Uterus (tissue), 4 donors: Measurements from ENCODE around the gene KCNQ1. TPM values are rescaled to one million over a fixed set of nuclear protein-coding genes. Genes with fewer than 3 reads are reported as not detected.

ENCODE experiments used
- DNase-seq, 2 donors: peaks; one replicate each; pipeline ENCODE4 v3.0.0-alpha.2; 2019 to 2020
- H3K27ac ChIP-seq, 2 donors: fragments of 200-600 bp; sonication (generic); 1 replicate in 1 of 2; 2 replicates in 1 of 2; pipeline ENCODE4 v1.5.1; 2016 to 2018
- H3K27me3 ChIP-seq, 2 donors: fragments of 200-600 bp; sonication (generic); one replicate each; pipeline ENCODE4 v1.5.1; 2018 to 2019; ENCODE audit warnings: control low read depth in 1 of 2
- H3K36me3 ChIP-seq, 2 donors: fragments of 200-600 bp; sonication (generic); one replicate each; pipeline ENCODE4 v1.5.1; 2019; ENCODE audit warnings: control low read depth in 1 of 2
- H3K4me1 ChIP-seq, 2 donors: fragments of 200-600 bp; sonication (generic); one replicate each; pipeline ENCODE4 v1.5.1; 2018 to 2019; ENCODE audit warnings: control low read depth in 1 of 2
- H3K4me3 ChIP-seq, 2 donors: fragments of 200-600 bp; sonication (generic); 1 replicate in 1 of 2; 2 replicates in 1 of 2; pipeline ENCODE4 v1.5.1; 2018 to 2019; ENCODE audit warnings: mild to moderate bottlenecking in 1 of 2
- H3K9me3 ChIP-seq, 2 donors: fragments of 200-600 bp; sonication (generic); one replicate each; pipeline ENCODE4 v1.5.1; 2019; ENCODE audit warnings: control low read depth in 1 of 2
- POLR2A ChIP-seq, 2 donors: fragments of 450-650 bp; IDR thresholded peaks; one replicate each; pipeline ENCODE4 v1.6.1; 2016; ENCODE audit warnings: antibody characterized with exemption in 2 of 2, mild to moderate bottlenecking in 1 of 2, moderate library complexity in 1 of 2
- intact Hi-C: fragments of 100-400 bp; cut with DNase I; formaldehyde crosslinking; loops from one replicate; pipeline ENCODE4 v1.15.1; 2023; ENCODE audit warnings: low total_unique reads
- total RNA-seq, 4 donors: library from RNA; depleted of rRNA in 3 of 4; stranded (reverse); fragments of >200 nt in 3 of 4; gene quantifications; one replicate each; pipeline versions ENCODE4 v1.1.0 to v1.2.4, GENCODE V29; 2014 to 2023
- TF ChIP-seq, protein P1 (sequence below), 4 experiments: fragments of 200-600 bp in 2 of 4; fragments of 450-650 bp in 2 of 4; sonication (generic) in 2 of 4; IDR thresholded peaks; one replicate each; pipeline ENCODE4 v1.5.1; 2016 to 2019; ENCODE audit warnings: antibody characterized with exemption in 4 of 4, mild to moderate bottlenecking in 2 of 4, moderate library complexity in 1 of 4
- donor health status: DM: yes; HTN: yes; CAD: no.

The KCNQ1 gene
- total RNA-seq, 4 donors from 2014 or later = 2.6 to 10.4 (median 5.4) TPM

GRCh38 chr11:2721210-2721916 is 276.6 kb downstream of the KCNQ1 start:
- Histone ChIP-seq H3K27me3 (no peaks in the 10 kb centered on the region), H3K4me1 (no peaks in the 10 kb centered on the region), H3K27ac (no peak overlapping the region), H3K36me3 (no peaks in the 10 kb centered on the region), H3K9me3 (no peaks in the 10 kb centered on the region), H3K4me3 (no peak overlapping the region)
- TF ChIP-seq, protein P1, sequence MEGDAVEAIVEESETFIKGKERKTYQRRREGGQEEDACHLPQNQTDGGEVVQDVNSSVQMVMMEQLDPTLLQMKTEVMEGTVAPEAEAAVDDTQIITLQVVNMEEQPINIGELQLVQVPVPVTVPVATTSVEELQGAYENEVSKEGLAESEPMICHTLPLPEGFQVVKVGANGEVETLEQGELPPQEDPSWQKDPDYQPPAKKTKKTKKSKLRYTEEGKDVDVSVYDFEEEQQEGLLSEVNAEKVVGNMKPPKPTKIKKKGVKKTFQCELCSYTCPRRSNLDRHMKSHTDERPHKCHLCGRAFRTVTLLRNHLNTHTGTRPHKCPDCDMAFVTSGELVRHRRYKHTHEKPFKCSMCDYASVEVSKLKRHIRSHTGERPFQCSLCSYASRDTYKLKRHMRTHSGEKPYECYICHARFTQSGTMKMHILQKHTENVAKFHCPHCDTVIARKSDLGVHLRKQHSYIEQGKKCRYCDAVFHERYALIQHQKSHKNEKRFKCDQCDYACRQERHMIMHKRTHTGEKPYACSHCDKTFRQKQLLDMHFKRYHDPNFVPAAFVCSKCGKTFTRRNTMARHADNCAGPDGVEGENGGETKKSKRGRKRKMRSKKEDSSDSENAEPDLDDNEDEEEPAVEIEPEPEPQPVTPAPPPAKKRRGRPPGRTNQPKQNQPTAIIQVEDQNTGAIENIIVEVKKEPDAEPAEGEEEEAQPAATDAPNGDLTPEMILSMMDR (IDR thresholded peaks at IDR 0.05) = no peak
- TF ChIP-seq POLR2A (IDR thresholded peaks at IDR 0.05) = no peak
- DNase-seq = no peak
- intact Hi-C loops = no loop called here

- Histone ChIP-seq H3K27me3 (no peaks in the 10 kb centered on the region), H3K4me1 (no peaks in the 10 kb centered on the region), H3K9me3 (no peaks in the 10 kb centered on the region), H3K4me3 (no peak overlapping the region), H3K36me3 (no peaks in the 10 kb centered on the region), H3K27ac (no peak overlapping the region)
- intact Hi-C loops = no loop called here
- TF ChIP-seq POLR2A (IDR thresholded peaks at IDR 0.05) = no peak
- TF ChIP-seq, protein P1 (IDR thresholded peaks at IDR 0.05) = no peak
- no peak for DNase-seq
Measured at GRCh38 chr11:2722955-2723354, 278.1 kb downstream of the KCNQ1 start.

DNA sequence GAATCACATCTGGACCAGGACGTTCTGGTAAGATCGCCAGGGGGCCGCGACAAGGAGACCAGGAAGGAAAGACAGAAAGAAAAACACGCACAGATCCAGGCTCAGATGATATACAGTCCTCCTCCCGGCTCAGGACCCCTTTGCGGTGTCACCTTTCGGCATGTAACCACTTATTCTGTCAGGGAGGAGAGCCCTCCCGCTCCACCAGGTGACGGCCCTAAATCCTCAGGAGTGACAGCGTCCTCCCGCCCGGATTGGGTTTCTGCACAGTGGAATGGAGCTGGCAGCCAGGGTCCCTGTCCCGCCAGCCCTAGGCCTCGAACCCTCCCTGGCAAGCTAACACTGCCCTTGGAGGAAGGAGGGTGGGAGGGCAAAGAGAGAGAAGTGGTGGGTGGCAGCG is 279.3 kb downstream of the KCNQ1 start:
- no peak for DNase-seq
- no peak overlapping the region for H3K4me3 ChIP-seq
- H3K27ac ChIP-seq = peak overlapping the region in 1 of 2 donors; percentile 67
- H3K9me3 ChIP-seq = no peaks in the 10 kb centered on the region
- H3K4me1 ChIP-seq = no peaks in the 10 kb centered on the region
- no peaks in the 10 kb centered on the region for H3K27me3 ChIP-seq
- TF ChIP-seq, protein P1 (IDR thresholded peaks at IDR 0.05) = no peak
- no peak for TF ChIP-seq POLR2A (IDR thresholded peaks at IDR 0.05)
- H3K36me3 ChIP-seq = no peaks in the 10 kb centered on the region
- intact Hi-C loops = no loop called here

GRCh38 chr11:2724653-2725367 is 280.0 kb downstream of the KCNQ1 start:
- peak; percentile 79 to 84 for DNase-seq
- intact Hi-C loops = no loop called here
- no peaks in the 10 kb centered on the region for H3K36me3 ChIP-seq

More at GRCh38 chr11:2724653-2725367, 280.0 kb downstream of the KCNQ1 start:
- Histone ChIP-seq H3K4me3 (no peak overlapping the region), H3K9me3 (no peaks in the 10 kb centered on the region), H3K27ac (peak overlapping the region; percentile 60 to 67), H3K27me3 (no peaks in the 10 kb centered on the region), H3K4me1 (no peaks in the 10 kb centered on the region)
- TF ChIP-seq, protein P1 (IDR thresholded peaks at IDR 0.05) = no peak
- TF ChIP-seq POLR2A (IDR thresholded peaks at IDR 0.05) = no peak
